SK-N-SH (cell line): Measurements from ENCODE around the gene CREB5. TPM values are rescaled to one million over a fixed set of nuclear protein-coding genes. Genes with fewer than 3 reads are reported as not detected.

Experiments used
- CTCF ChIA-PET: fragments of 300-600, 350-600 bp; formaldehyde crosslinking; extraction: SDS; loops from one replicate; lab custom pipeline; 2021; lab: Yijun Ruan, JAX
- POLR2A ChIA-PET: fragments of 350-600 bp; sonication (Branson Sonifier 250); formaldehyde crosslinking; extraction: SDS; loops from one replicate; lab custom pipeline; 2020; ENCODE audit warnings: antibody characterized with exemption, inconsistent platforms; lab: Yijun Ruan, JAX
- DNase-seq: peaks from one replicate; pipeline ENCODE4 v3.0.0; 2012
- H2AFZ ChIP-seq: fragments of 200-600 bp; sonication (generic); 2 replicates; pipeline ENCODE4 v1.8.1; 2016; ENCODE audit warnings: antibody characterized with exemption, mild to moderate bottlenecking, low read depth
- H3F3A ChIP-seq: fragments of 200-600 bp; sonication (generic); replicated peaks from 2 replicates; pipeline ENCODE3; 2016; ENCODE audit warnings: antibody characterized with exemption, mild to moderate bottlenecking; ENCODE audit not compliant: insufficient read depth
- H3K27ac ChIP-seq, 2 experiments: fragments of 200-500 bp in 1 of 2; fragments of 200-600 bp in 1 of 2; sonication (Bioruptor generic) in 1 of 2; sonication (generic), shearing (Covaris generic) in 1 of 2; 2 replicates each; pipeline versions ENCODE4 v1.5.1 to v1.6.1; 2014 to 2016; ENCODE audit warnings: low read depth in 2 of 2, inconsistent platforms in 1 of 2, low read length in 1 of 2, mild to moderate bottlenecking in 1 of 2, mixed read lengths in 1 of 2
- H3K27me3 ChIP-seq: fragments of 200-600 bp; sonication (generic), shearing (Covaris generic); 2 replicates; pipeline ENCODE4 v1.6.1; 2016; ENCODE audit warnings: mixed run types; ENCODE audit not compliant: insufficient read depth
- H3K36me3 ChIP-seq, 2 experiments: fragments of 200-500 bp in 1 of 2; fragments of 200-600 bp in 1 of 2; sonication (Bioruptor generic) in 1 of 2; sonication (generic) in 1 of 2; replicated peaks in 1 of 2; 2 replicates each; pipeline versions ENCODE3 to v1.5.1; 2014 to 2016; ENCODE audit warnings: low read length in 1 of 2, mild to moderate bottlenecking in 1 of 2; ENCODE audit not compliant: insufficient read depth in 2 of 2, control insufficient read depth in 1 of 2
- H3K4me1 ChIP-seq, 2 experiments: fragments of 200-500 bp in 1 of 2; fragments of 200-600 bp in 1 of 2; sonication (Bioruptor generic) in 1 of 2; sonication (generic), shearing (Covaris generic) in 1 of 2; 2 replicates each; pipeline versions ENCODE4 v1.5.1 to v1.6.1; 2014 to 2016; ENCODE audit warnings: low read depth in 1 of 2, low read length in 1 of 2, mixed run types in 1 of 2; ENCODE audit not compliant: insufficient read depth in 2 of 2, control insufficient read depth in 1 of 2
- H3K4me2 ChIP-seq: fragments of 200-600 bp; sonication (generic), shearing (Covaris generic); 2 replicates; pipeline ENCODE4 v1.6.1; 2017; ENCODE audit warnings: mixed run types
- H3K4me3 ChIP-seq, 2 experiments: fragments of 200-500 bp in 1 of 2; fragments of 200-600 bp in 1 of 2; sonication (Bioruptor generic) in 1 of 2; sonication (generic), shearing (Covaris generic) in 1 of 2; 2 replicates each; pipeline versions ENCODE4 v1.5.1 to v1.8.1; 2014 to 2016; ENCODE audit warnings: low read depth in 2 of 2, inconsistent platforms in 1 of 2, low read length in 1 of 2, mild to moderate bottlenecking in 1 of 2, mixed read lengths in 1 of 2, moderate library complexity in 1 of 2
- H3K79me2 ChIP-seq: fragments of 200-600 bp; sonication (generic); 2 replicates; pipeline ENCODE4 v1.8.1; 2017; ENCODE audit warnings: mild to moderate bottlenecking; ENCODE audit not compliant: insufficient read depth
- H3K9ac ChIP-seq: fragments of 200-600 bp; sonication (generic); 2 replicates; pipeline ENCODE4 v1.6.1; 2017; ENCODE audit warnings: mixed run types
- H3K9me2 ChIP-seq: fragments of 200-600 bp; sonication (generic); 2 replicates; pipeline ENCODE4 v1.6.1; 2017; ENCODE audit warnings: mixed run types
- H3K9me3 ChIP-seq: fragments of 200-600 bp; sonication (generic); 2 replicates; pipeline ENCODE4 v1.6.1; 2017; ENCODE audit warnings: mixed run types, mild to moderate bottlenecking, moderate library complexity
- H4K20me1 ChIP-seq: fragments of 200-600 bp; sonication (generic); 2 replicates; pipeline ENCODE4 v1.6.1; 2017; ENCODE audit warnings: mild to moderate bottlenecking, mixed run types; ENCODE audit not compliant: insufficient read depth
- CHD2 ChIP-seq: fragments of 150-350 bp; IDR thresholded peaks from 2 replicates; pipeline ENCODE4 v1.6.1; 2018; ENCODE audit warnings: low read length; ENCODE audit not compliant: partially characterized antibody
- ELF1 ChIP-seq: IDR thresholded peaks from 2 replicates; pipeline ENCODE4 v1.4.0; 2012
- EP300 ChIP-seq, 2 experiments: IDR thresholded peaks; 2 replicates each; pipeline versions ENCODE4 v1.4.0 to v1.6.1; 2012; ENCODE audit warnings: borderline replicate concordance in 1 of 2, low read depth in 1 of 2, low read length in 1 of 2
- FOXJ3 ChIP-seq: sonication (generic); formaldehyde crosslinking; IDR thresholded peaks from 2 replicates; pipeline ENCODE4 v1.5.1; 2020; ENCODE audit warnings: mild to moderate bottlenecking, missing genetic modification reagents
- JUND ChIP-seq: IDR thresholded peaks from 2 replicates; pipeline ENCODE4 v1.4.0; 2012
- MEF2A ChIP-seq: IDR thresholded peaks from 2 replicates; pipeline ENCODE4 v1.4.0; 2012; ENCODE audit warnings: low read depth, borderline replicate concordance
- MXI1 ChIP-seq: IDR thresholded peaks from 2 replicates; pipeline ENCODE4 v1.6.1; 2012; ENCODE audit warnings: mild to moderate bottlenecking, low read depth, low read length, improper control_type of control experiment
- NFIC ChIP-seq: IDR thresholded peaks from 2 replicates; pipeline ENCODE4 v1.4.0; 2012; ENCODE audit warnings: borderline replicate concordance
- POLR2AphosphoS5 ChIP-seq: IDR thresholded peaks from 2 replicates; pipeline ENCODE4 v1.6.1; 2012; ENCODE audit warnings: low read depth, low read length
- RAD21 ChIP-seq: IDR thresholded peaks from 2 replicates; pipeline ENCODE4 v1.6.1; 2012; ENCODE audit warnings: mild to moderate bottlenecking, low read length
- RCOR1 ChIP-seq: fragments of 150-350 bp; IDR thresholded peaks from 2 replicates; pipeline ENCODE4 v1.6.1; 2017; ENCODE audit warnings: antibody characterized with exemption, low read length
- RFX5 ChIP-seq: IDR thresholded peaks from 2 replicates; pipeline ENCODE4 v1.6.1; 2012; ENCODE audit warnings: mild to moderate bottlenecking, improper control_type of control experiment, low read length
- RXRA ChIP-seq: IDR thresholded peaks from 2 replicates; pipeline ENCODE4 v1.4.0; 2012; ENCODE audit warnings: low read depth, mild to moderate bottlenecking, borderline replicate concordance
- SIN3A ChIP-seq: IDR thresholded peaks from 2 replicates; pipeline ENCODE4 v1.6.1; 2012; ENCODE audit warnings: low read depth, mild to moderate bottlenecking, low read length, moderate library complexity, borderline replicate concordance
- SMC3 ChIP-seq: IDR thresholded peaks from 2 replicates; pipeline ENCODE4 v1.6.1; 2012; ENCODE audit warnings: low read depth, low read length, improper control_type of control experiment
- TCF12 ChIP-seq: IDR thresholded peaks from 2 replicates; pipeline ENCODE4 v1.4.0; 2012
- YY1 ChIP-seq: IDR thresholded peaks from 2 replicates; pipeline ENCODE4 v1.4.0; 2012; ENCODE audit warnings: low read depth, mild to moderate bottlenecking
- WGBS: methylation state at CpG from one replicate; pipeline ENCODE4 v1.1.6; 2017; ENCODE audit warnings: low lambda C conversion rate; 5-methylcytosine and 5-hydroxymethylcytosine counted together
- polyA plus RNA-seq, 3 experiments: library from polyadenylated mRNA; depleted of rRNA; stranded (reverse); fragments of >200 nt; gene quantifications; 2 replicates each; pipeline ENCODE4 v1.2.3, GENCODE V29; 2012
- TF ChIP-seq, protein P1 (sequence below): fragments of 200-600 bp; sonication (generic); IDR thresholded peaks from 2 replicates; pipeline ENCODE4 v1.6.1; 2017; ENCODE audit warnings: antibody characterized with exemption, mild to moderate bottlenecking, moderate library complexity
- TF ChIP-seq, protein P2 (sequence below): fragments of 150-350 bp; IDR thresholded peaks from 2 replicates; pipeline ENCODE4 v1.6.1; 2016; ENCODE audit warnings: mild to moderate bottlenecking, low read depth, low read length
- TF ChIP-seq, protein P3 (sequence below): IDR thresholded peaks from 2 replicates; pipeline ENCODE4 v1.4.0; 2012; ENCODE audit warnings: low read depth, borderline replicate concordance
- TF ChIP-seq, protein P4 (sequence below): IDR thresholded peaks from 2 replicates; pipeline ENCODE4 v1.4.0; 2012; ENCODE audit warnings: low read depth, borderline replicate concordance
- TF ChIP-seq, protein P5 (sequence below): IDR thresholded peaks from 2 replicates; pipeline ENCODE4 v1.6.1; 2012; ENCODE audit warnings: mild to moderate bottlenecking, low read depth, low read length, moderate library complexity

CREB5 gene
- polyA plus RNA-seq, 1 of the 3 experiments (the other 2 are of a cell fraction): 19.3 TPM

DNA sequence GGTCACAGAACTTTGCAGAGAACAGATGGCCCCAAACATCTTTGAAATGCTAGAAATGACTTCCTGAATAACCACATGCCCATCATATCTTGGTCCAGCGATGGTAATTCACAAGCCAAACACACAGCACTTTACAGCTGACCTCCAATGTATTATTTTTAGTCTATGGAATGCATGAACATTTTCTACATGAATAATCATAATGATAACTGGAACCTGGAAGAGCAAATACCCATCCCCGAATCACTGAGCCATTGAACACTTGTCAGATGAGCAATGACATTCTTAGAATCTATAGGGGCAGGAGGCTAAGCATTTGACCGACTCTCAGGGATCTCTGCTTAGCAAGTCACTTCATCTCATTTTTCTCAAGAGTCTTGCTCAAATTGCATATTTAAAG lies 167.3 kb downstream of the CREB5 start:
- WGBS: 53% methylated on average over 3 of the region's 3 CpGs
- POLR2A ChIA-PET: no interaction called here
- no peak for DNase-seq

DNA sequence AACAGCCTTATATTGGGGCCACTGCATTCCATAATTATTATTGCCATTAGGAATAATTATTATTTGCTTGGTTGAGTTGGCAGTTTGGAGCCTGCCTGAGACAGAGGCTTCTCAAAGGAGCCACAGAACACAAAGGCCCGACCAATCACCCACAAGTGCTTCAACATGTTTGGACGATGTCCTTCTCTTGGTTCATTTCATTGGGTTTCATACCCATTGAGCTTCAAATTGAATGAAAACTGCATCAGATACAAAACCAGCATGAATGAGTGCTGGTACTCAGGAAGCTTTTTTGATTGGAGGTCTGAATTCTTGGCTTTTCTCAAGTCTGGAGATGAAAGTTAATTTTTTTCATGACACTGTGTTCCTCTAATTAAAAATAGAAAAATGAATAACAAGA lies 168.3 kb downstream of the CREB5 start:
- ChIA-PET POLR2A (no interaction called here), CTCF (interaction anchor here (1.1 to 1.2 kb wide), 2 partner anchors 11 to 38 kb away, joined by 3 to 4 read pairs; no protein-coding TSS in a partner anchor)
- no peak overlapping the region for H3K27ac ChIP-seq
- 48% methylated on average over 2 of the region's 2 CpGs for WGBS
- no peaks in the 10 kb centered on the region for H3K36me3 ChIP-seq
- peaks cover 4% of the 10 kb centered on the region; the same call in 1 of the 2 replicates for H3K27me3 ChIP-seq
- no peak overlapping the region for H3K4me3 ChIP-seq
- no peaks in the 10 kb centered on the region for H4K20me1 ChIP-seq
- H3K9me2 ChIP-seq: no peaks in the 10 kb centered on the region
- no peak overlapping the region for H3K9ac ChIP-seq
- no peak for DNase-seq
- H3K4me1 ChIP-seq: no peaks in the 10 kb centered on the region
- H3K4me2 ChIP-seq: no peak overlapping the region
- no peaks in the 10 kb centered on the region for H3F3A ChIP-seq
- H3K9me3 ChIP-seq: no peaks in the 10 kb centered on the region
- no peaks in the 10 kb centered on the region for H3K79me2 ChIP-seq
- no peak overlapping the region for H2AFZ ChIP-seq
- TF ChIP-seq JUND (no peak), TCF12 (no peak), RCOR1 (no peak), SMC3 (no peak), FOXJ3 (CRISPR knock-in tag) (no peak), ELF1 (no peak), YY1 (no peak), POLR2AphosphoS5 (no peak)
- TF ChIP-seq, protein P1, sequence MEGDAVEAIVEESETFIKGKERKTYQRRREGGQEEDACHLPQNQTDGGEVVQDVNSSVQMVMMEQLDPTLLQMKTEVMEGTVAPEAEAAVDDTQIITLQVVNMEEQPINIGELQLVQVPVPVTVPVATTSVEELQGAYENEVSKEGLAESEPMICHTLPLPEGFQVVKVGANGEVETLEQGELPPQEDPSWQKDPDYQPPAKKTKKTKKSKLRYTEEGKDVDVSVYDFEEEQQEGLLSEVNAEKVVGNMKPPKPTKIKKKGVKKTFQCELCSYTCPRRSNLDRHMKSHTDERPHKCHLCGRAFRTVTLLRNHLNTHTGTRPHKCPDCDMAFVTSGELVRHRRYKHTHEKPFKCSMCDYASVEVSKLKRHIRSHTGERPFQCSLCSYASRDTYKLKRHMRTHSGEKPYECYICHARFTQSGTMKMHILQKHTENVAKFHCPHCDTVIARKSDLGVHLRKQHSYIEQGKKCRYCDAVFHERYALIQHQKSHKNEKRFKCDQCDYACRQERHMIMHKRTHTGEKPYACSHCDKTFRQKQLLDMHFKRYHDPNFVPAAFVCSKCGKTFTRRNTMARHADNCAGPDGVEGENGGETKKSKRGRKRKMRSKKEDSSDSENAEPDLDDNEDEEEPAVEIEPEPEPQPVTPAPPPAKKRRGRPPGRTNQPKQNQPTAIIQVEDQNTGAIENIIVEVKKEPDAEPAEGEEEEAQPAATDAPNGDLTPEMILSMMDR: no peak
- TF ChIP-seq, protein P2, sequence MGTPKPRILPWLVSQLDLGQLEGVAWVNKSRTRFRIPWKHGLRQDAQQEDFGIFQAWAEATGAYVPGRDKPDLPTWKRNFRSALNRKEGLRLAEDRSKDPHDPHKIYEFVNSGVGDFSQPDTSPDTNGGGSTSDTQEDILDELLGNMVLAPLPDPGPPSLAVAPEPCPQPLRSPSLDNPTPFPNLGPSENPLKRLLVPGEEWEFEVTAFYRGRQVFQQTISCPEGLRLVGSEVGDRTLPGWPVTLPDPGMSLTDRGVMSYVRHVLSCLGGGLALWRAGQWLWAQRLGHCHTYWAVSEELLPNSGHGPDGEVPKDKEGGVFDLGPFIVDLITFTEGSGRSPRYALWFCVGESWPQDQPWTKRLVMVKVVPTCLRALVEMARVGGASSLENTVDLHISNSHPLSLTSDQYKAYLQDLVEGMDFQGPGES: no peak
- TF ChIP-seq, protein P3, sequence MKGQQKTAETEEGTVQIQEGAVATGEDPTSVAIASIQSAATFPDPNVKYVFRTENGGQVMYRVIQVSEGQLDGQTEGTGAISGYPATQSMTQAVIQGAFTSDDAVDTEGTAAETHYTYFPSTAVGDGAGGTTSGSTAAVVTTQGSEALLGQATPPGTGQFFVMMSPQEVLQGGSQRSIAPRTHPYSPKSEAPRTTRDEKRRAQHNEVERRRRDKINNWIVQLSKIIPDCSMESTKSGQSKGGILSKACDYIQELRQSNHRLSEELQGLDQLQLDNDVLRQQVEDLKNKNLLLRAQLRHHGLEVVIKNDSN: no peak
- TF ChIP-seq, protein P4, sequence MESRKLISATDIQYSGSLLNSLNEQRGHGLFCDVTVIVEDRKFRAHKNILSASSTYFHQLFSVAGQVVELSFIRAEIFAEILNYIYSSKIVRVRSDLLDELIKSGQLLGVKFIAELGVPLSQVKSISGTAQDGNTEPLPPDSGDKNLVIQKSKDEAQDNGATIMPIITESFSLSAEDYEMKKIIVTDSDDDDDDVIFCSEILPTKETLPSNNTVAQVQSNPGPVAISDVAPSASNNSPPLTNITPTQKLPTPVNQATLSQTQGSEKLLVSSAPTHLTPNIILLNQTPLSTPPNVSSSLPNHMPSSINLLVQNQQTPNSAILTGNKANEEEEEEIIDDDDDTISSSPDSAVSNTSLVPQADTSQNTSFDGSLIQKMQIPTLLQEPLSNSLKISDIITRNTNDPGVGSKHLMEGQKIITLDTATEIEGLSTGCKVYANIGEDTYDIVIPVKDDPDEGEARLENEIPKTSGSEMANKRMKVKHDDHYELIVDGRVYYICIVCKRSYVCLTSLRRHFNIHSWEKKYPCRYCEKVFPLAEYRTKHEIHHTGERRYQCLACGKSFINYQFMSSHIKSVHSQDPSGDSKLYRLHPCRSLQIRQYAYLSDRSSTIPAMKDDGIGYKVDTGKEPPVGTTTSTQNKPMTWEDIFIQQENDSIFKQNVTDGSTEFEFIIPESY: no peak

More for the DNA sequence above, 167.3 kb downstream of the CREB5 start:
- Histone ChIP-seq H3K4me2 (no peak overlapping the region), H2AFZ (no peak overlapping the region), H3K27ac (no peak overlapping the region), H3K4me1 (peaks cover 0 to 8% of the 10 kb centered on the region in 2 experiments; a peak in 2 of 4 replicates), H3K9me2 (no peaks in the 10 kb centered on the region), H3K9ac (no peak overlapping the region), H3K4me3 (no peak overlapping the region), H4K20me1 (no peaks in the 10 kb centered on the region), H3K9me3 (no peaks in the 10 kb centered on the region), H3K79me2 (no peaks in the 10 kb centered on the region), H3K27me3 (no peaks in the 10 kb centered on the region; the same call in 1 of the 2 replicates), H3F3A (no peaks in the 10 kb centered on the region), H3K36me3 (no peaks in the 10 kb centered on the region)
- no peak for TF ChIP-seq CHD2
- no peak for TF ChIP-seq RXRA
- TF ChIP-seq, protein P5, sequence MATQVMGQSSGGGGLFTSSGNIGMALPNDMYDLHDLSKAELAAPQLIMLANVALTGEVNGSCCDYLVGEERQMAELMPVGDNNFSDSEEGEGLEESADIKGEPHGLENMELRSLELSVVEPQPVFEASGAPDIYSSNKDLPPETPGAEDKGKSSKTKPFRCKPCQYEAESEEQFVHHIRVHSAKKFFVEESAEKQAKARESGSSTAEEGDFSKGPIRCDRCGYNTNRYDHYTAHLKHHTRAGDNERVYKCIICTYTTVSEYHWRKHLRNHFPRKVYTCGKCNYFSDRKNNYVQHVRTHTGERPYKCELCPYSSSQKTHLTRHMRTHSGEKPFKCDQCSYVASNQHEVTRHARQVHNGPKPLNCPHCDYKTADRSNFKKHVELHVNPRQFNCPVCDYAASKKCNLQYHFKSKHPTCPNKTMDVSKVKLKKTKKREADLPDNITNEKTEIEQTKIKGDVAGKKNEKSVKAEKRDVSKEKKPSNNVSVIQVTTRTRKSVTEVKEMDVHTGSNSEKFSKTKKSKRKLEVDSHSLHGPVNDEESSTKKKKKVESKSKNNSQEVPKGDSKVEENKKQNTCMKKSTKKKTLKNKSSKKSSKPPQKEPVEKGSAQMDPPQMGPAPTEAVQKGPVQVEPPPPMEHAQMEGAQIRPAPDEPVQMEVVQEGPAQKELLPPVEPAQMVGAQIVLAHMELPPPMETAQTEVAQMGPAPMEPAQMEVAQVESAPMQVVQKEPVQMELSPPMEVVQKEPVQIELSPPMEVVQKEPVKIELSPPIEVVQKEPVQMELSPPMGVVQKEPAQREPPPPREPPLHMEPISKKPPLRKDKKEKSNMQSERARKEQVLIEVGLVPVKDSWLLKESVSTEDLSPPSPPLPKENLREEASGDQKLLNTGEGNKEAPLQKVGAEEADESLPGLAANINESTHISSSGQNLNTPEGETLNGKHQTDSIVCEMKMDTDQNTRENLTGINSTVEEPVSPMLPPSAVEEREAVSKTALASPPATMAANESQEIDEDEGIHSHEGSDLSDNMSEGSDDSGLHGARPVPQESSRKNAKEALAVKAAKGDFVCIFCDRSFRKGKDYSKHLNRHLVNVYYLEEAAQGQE: no peak
- no peak for TF ChIP-seq POLR2AphosphoS5
- no peak for TF ChIP-seq RAD21
- no peak for TF ChIP-seq MEF2A
- TF ChIP-seq NFIC: no peak
- no peak for TF ChIP-seq SIN3A
- no peak for TF ChIP-seq EP300 (IDR thresholded peaks at IDR 0.05; ENCODE audit: borderline replicate concordance in 1 of 2, low read depth in 1 of 2, low read length in 1 of 2)
- TF ChIP-seq MXI1: no peak
- no peak for TF ChIP-seq RFX5
- CTCF ChIA-PET: interaction anchor here (0.6 to 1.0 kb wide), 3 partner anchors 10 to 280 kb away, joined by 3 read pairs; no protein-coding TSS in a partner anchor
